ENCODE results near the gene TXNDC11.

TXNDC11 gene

DNA sequence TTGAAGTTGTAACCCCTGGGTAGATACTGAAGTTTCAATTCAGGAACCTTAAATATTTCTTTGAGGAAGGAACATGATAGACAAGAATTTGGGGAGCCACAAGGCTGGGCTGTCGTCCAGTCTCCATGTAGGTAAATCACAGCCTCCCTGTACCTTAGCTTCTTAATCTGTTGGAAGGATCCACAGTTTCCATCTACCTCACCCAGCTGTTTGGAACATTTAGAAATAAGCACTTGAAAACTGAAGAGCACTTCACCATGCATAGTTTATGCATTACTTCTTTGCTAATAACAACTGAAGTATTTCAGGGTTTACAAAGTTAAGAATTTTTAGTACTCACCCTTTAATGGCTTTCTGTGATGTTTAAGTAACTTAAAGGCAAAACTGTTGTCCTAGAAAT, 17.2 kb downstream of the TXNDC11 start:
- H3K4me3 ChIP-seq (ENCODE audit: low read depth, low read length): no peak overlapping the region

DNA sequence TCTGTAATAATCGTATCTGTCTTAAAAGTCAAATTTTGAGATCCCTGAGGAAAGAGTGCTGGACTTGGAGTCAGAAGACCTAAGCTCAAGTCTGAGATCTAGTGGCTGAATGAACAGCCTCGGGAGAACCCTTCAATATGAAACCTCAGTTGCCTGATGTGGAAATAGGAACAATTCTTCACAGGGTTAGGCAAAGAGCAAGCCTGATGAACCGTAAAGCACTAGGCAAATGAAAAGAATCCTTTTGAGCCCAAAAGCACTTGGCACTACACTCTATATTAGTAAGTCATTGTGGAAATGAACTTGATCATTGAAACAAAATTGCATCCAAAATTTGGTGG, 20.2 kb downstream of the TXNDC11 start:
- no peak overlapping the region for H3K4me3 ChIP-seq (ENCODE audit: low read depth, low read length)

GRCh38 chr16:11721781-11722467, 20.7 kb downstream of the TXNDC11 start:
- no peak overlapping the region for H3K4me3 ChIP-seq (ENCODE audit: low read depth, low read length)

DNA sequence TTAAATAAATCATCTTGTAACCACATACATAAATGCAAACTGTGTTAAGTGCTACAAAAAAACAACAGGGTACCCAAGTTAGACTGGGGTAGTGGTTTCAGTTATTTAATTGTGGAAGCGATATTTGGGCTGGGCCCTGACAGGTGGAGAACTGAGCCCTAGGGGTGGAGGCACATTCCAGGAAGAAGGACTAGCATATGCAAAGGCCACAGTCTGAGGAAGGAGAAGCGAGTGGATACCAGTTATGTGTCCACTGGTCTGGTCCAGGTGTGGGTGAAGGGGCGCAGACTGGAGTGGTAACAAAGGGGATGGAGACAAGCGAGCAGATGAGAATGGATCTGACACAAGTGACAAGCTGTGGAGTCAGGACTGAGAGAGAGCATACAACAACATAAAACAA, 22.9 kb downstream of the TXNDC11 start:
- H3K4me3 ChIP-seq (ENCODE audit: low read depth, low read length): no peak overlapping the region

GRCh38 chr16:11719171-11719570, 23.5 kb downstream of the TXNDC11 start:
- no peak overlapping the region for H3K4me3 ChIP-seq (ENCODE audit: low read depth, low read length)

DNA sequence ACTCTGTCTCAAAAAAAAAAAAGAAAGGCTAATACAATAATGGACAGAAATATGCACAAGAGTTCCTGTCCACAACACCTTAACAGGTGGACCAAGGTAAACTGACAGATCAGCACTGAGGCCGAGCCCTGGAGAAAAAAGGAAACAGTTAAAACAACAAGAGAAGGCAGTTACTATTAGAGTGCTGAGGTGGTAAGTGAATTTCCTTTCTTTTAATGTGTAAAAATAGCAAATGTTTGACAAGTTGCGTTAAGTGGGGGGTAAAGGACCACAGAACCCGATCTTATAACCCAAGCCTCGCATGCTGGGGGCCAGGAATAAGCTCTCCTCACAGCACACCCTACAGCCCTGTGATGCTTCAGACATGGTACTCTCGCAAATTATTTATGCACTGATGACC, 24.8 kb downstream of the TXNDC11 start:
- H3K4me3 ChIP-seq (ENCODE audit: low read depth, low read length): no peak overlapping the region

GRCh38 chr16:11716336-11716735, 26.3 kb downstream of the TXNDC11 start:
- H3K4me3 ChIP-seq (ENCODE audit: low read depth, low read length): no peak overlapping the region

GRCh38 chr16:11715246-11715947, 27.3 kb downstream of the TXNDC11 start:
- H3K4me3 ChIP-seq (ENCODE audit: low read depth, low read length): no peak overlapping the region

DNA sequence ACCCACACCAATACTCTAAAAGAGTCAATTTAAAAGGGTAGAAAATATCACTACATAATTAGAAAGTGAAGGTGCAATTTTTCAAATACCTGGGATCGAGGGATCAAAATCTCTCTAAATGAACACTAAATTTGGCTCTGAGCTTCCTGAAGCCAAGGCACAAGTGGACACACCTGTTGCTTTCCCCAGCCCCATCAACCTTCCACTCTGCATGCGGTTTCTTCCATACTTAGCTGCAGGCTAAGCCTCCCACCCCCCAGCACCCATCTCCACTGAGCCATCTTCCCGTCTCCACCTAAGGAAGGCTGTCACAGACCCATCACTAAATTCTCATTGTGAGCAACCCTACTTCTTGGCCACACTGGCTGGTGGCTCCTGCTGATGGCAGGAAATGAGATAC, 30.5 kb downstream of the TXNDC11 start:
- H3K4me3 ChIP-seq (ENCODE audit: low read depth, low read length): no peak overlapping the region

DNA sequence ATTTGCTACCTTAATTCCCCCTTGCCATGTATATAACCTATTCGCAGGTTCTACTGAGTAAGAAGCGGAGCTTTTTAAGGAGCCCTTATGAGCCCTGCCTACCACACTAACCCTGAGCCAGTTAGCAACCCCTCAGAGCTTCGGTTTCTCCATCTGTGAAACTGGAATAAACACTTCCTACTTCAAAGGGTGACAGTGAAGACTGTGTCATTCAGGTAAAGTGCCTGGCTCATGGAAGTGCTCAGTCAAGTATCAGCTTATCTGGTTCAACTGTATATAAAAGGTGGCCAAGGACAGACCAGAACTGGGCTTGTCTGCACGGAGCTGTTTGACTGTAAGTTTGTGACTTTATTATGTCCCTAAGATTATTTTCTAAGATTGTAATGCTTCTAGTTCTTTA, 31.0 kb downstream of the TXNDC11 start:
- H3K4me3 ChIP-seq (ENCODE audit: low read depth, low read length): no peak overlapping the region

DNA sequence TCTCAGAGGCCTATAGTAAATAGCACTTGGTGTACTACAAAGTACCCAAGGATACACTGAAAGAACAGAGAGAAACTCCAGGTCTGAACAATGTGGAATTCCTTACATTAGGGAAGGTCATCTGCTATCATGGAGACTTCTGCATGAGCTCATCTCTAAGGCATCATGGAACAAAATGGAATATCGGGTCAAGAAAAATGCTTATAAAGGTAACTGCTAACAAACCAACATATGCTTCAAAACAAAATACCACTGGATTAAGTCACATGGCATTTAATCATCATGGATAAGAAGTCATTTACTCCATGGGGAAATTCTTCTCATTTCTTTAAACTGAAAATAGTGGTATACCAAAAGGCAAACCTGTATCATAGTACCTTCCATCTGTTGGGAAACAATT, 34.2 kb downstream of the TXNDC11 start:
- H3K4me3 ChIP-seq (ENCODE audit: low read depth, low read length): no peak overlapping the region

DNA sequence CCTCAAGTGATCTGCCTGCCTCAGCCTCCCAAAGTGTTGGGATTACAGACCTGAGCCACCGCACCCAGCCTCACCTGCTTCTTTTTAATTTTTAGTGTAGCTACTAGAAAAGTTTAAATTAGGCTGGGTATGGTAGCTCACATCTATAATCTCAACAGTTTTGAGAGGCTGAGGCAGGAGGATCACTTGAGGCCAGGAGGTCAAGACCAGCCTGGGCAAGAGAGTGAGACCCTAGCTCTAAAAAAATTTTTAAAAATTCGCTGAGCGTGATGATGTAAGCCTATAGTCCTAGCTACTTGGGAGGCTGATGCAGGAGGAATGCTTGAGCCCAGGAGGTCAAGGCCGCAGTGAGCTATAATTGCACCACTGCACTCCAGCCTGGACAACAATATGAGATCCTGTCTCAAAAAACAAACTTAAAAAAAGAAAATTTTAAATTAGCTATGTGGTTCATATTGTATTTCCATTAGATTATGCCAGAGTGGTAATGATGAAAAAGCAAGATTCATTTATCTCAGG, 34.9 kb downstream of the TXNDC11 start:
- no peak overlapping the region for H3K4me3 ChIP-seq (ENCODE audit: low read depth, low read length)

- H3K4me3 ChIP-seq (ENCODE audit: low read depth, low read length): no peak overlapping the region
These were observed 36.4 kb downstream of the TXNDC11 start for GRCh38 chr16:11706180-11706742.

DNA sequence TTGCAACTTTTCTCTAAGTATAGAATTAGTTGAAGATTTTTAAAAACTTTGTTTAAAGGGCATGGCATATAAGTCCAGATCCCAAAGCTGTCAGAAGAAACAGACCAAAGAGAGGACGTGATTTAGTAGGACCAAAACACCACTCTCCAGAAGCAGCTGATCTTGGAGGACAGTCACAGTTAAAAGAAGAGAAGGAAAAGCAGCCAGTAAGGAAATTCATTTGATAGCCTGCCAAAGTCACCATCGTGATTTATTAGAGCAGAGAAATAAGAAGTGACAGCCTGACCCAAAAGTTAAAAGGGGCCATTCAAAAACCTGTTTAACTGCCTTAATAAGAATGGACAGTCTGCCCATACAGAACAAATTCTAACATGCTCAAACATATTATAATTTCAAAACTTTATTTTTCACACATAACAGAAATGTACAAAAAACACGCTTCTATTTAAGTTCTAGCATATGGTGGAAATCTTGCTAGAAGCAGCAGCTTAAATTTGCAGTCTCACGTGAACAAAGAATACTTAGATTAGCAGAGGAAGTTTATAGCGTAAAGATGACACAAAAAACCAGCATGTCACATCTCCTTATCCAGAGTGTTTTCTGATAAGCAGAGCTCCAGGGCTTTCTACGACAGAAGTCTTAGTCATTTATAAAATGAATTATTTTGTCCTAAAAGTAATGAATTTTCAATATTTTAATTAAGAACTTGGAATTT, 37.2 kb downstream of the TXNDC11 start:
- H3K4me3 ChIP-seq (ENCODE audit: low read depth, low read length): no peak overlapping the region

DNA sequence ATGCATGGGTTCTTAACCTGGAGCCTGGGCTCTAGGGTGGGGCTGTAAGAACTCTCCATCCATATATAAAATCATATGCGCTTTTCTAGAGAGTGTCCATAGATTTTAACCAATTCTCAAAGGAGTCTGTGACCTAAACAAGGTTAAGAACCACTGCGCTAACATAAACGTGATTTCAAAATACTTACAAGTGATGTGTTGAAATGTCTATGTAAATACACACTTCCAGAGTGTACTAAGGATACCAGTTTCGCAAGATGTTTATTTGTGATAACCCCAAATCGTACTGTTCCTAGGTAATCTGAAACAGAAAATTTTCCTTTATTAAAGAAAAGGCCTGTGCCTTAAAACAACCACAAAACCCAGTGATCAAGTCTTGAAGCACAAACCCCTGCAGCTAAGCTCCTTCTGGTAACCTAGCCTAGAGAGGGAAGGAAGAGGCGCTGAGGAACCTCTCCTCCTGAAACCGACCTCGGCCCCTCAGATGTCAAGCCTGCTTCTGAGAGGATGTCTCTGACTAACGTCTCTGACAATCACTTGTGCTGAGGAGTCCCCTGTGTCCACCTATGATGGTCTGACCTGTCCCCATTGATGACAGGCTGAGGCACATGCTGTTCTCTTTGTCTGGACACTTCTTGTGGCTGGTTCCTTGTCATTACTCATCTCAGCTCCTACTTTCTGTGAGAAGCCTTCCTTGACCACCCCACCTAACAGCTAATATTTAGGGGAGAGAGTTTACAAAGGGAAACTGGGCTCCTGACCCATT, 42.2 kb downstream of the TXNDC11 start:
- no peak overlapping the region for H3K4me3 ChIP-seq (ENCODE audit: low read depth, low read length)

DNA sequence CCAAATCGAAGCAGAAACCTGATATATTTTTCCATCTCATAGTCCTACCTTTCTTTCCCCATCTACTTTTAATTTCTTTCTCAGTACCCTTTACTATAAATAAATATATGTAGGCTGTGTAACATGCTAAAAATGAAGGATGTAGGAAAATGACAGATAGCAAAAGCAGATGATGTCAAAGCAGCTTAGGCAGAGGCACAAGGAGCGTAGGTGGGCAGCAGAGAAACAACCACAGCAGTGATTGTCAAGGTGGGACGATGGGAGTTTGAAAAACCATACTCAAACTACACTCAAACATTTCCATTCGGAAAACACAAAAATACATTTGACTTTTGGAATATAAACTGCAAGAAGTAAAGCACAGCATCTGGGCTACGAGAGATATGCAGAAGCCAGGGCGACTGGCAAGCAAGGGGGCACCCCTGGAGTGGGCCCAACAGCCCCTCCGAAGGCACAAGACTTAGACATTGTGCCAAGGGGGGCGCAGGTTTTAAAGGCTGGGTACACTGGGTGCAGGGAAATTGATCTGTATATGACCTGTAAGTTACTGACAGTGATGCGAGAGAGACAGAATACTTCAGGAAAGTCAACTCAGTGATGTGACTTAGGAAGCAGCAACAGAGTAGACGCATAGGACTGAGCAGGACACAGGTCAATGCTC, 43.3 kb downstream of the TXNDC11 start:
- H3K4me3 ChIP-seq (ENCODE audit: low read depth, low read length): no peak overlapping the region

DNA sequence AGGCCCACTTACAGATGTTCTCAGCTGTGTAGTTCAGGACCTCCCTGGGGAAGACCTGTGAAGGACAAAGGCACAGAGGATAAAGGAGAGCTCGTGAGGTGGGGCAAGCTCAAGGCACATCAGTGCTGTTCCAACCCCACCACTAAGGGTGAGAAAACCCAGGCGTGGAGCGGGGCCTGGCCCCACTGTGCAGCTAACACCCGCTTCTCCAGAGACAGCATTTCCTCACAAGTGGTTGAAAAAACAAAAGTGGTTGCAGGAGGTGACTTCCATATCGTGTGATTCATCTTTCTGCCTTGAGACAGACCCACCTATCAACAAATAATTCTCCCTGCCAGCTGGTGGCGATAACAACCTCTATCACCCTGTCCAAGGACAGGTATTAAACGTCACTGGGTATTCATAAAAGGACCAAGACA, 44.4 kb downstream of the TXNDC11 start:
- no peak overlapping the region for H3K4me3 ChIP-seq (ENCODE audit: low read depth, low read length)

DNA sequence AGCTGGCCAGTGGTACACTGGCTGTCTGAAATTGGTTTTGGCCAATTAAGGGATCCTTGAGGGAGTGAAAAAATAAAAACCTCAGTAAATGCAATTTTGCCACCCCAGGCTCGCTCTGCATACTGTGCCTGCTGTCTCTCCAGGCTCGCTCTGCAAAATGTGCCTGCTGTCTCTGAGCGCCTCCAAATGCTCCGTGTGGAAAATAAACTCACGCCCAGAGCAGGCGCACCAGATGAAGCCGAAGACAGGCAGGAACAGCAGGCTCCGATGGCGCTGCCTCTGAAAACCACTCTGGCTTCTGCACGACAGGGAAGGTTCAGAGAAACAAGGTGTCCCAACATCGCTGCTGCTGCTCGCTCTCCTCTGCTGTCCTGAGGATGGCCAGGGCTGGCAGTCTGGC, 45.3 kb downstream of the TXNDC11 start:
- H3K4me3 ChIP-seq (ENCODE audit: low read depth, low read length): no peak overlapping the region

DNA sequence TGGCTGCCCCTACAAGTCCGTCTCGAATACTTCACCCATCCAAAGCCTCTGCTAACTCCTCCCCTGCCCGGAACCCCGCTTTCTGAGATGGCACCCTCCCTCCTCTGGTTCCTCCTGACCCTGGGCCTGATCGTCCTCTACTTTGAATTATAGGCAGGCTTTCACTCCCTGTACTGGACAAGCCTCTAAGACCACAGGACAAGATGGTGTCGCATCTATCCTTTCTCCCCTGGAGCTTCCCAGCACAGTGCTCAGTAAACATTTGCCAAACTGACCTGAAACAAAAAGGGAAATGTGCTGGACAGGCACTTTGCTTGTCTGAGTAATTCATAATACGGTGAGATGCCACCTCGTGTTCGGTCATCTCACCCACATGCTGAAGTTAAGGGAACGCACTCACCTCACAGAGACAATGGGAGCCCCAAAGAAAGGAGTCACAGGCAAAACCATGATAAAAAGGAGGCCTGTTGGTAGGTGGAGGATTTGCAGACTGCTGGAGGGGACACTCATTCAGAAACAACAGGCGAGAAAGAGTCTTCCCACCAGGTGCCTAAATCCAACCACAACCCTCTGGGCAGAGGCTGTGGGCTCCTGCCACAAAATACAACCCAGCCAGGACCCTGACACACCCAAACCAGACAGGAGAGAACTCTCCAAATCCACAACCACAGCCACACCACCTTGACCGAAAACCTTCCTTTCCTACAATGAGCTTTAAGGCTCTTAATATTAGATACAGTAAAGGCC, 46.2 kb downstream of the TXNDC11 start:
- no peak overlapping the region for H3K4me3 ChIP-seq (ENCODE audit: low read depth, low read length)

GRCh38 chr16:11692651-11693050, 50.0 kb downstream of the TXNDC11 start:
- H3K4me3 ChIP-seq (ENCODE audit: low read depth, low read length): no peak overlapping the region
